Parathyroid adenoma (tissue), 2 donors: ENCODE measurements around the gene CDH8.

ENCODE experiments used
- H2AFZ ChIP-seq: fragments of 300-600 bp; sonication (generic); one replicate; pipeline ENCODE4 v1.7.0; 2017; ENCODE audit warnings: antibody characterized with exemption, mild to moderate bottlenecking
- H3K27ac ChIP-seq: fragments of 300-600 bp; sonication (generic); one replicate; pipeline ENCODE4 v1.7.0; 2017
- H3K27me3 ChIP-seq: fragments of 300-600 bp; sonication (generic); one replicate; pipeline ENCODE4 v1.7.0; 2017; ENCODE audit warnings: low read length; ENCODE audit not compliant: control insufficient read depth, insufficient read depth
- H3K36me3 ChIP-seq: fragments of 300-600 bp; sonication (generic); one replicate; pipeline ENCODE4 v1.7.0; 2017; ENCODE audit warnings: low read length; ENCODE audit not compliant: control insufficient read depth, insufficient read depth
- H3K4me1 ChIP-seq: fragments of 300-600 bp; sonication (generic); one replicate; pipeline ENCODE4 v1.7.0; 2017; ENCODE audit warnings: control low read depth
- H3K4me2 ChIP-seq: fragments of 300-600 bp; sonication (generic); one replicate; pipeline ENCODE4 v1.7.0; 2017; ENCODE audit warnings: low read length
- H3K4me3 ChIP-seq: fragments of 300-600 bp; sonication (generic); one replicate; pipeline ENCODE4 v1.7.0; 2017; ENCODE audit warnings: low read depth, low read length
- H3K79me2 ChIP-seq: fragments of 300-600 bp; sonication (generic); one replicate; pipeline ENCODE4 v1.7.0; 2017; ENCODE audit warnings: control low read depth
- H3K9ac ChIP-seq: fragments of 300-600 bp; sonication (generic); one replicate; pipeline ENCODE4 v1.7.0; 2017; ENCODE audit warnings: mild to moderate bottlenecking
- H3K9me3 ChIP-seq: fragments of 300-600 bp; sonication (generic); one replicate; pipeline ENCODE4 v1.7.0; 2017; ENCODE audit warnings: low read length; ENCODE audit not compliant: control insufficient read depth
- TF ChIP-seq, protein P1 (sequence below): fragments of 300-600 bp; sonication (generic); IDR thresholded peaks from one replicate; pipeline ENCODE4 v1.7.0; 2017; ENCODE audit warnings: antibody characterized with exemption, mild to moderate bottlenecking
- donor health status: primary hyperparathyroidism.

Gene CDH8

DNA sequence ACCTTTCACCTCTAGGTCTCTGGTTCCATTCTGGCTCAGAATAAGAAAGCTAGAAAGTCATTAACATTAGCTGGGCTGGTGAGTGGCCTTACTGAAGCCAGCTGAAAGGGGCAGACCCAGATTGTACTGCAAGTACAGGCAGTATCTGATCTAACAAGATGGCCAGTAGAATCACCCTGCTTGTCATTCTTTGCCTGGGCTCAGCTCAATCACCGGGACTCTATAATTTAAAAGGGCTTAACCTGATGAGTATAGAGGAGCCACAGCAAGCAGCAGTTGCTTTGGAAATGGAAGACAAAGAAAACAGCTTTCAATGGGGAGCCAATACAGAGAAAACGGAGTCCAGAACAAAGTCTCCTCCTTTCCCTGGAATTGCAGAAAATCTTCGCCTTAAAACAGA is 13.6 kb downstream of the CDH8 start:
- Histone ChIP-seq H3K27ac (no peak overlapping the region), H3K9ac (no peak overlapping the region), H3K36me3 (no peaks in the 10 kb centered on the region), H2AFZ (no peak overlapping the region), H3K4me1 (no peaks in the 10 kb centered on the region), H3K27me3 (no peaks in the 10 kb centered on the region), H3K79me2 (no peaks in the 10 kb centered on the region), H3K4me2 (no peak overlapping the region), H3K4me3 (no peak overlapping the region), H3K9me3 (no peaks in the 10 kb centered on the region)
- TF ChIP-seq, protein P1, sequence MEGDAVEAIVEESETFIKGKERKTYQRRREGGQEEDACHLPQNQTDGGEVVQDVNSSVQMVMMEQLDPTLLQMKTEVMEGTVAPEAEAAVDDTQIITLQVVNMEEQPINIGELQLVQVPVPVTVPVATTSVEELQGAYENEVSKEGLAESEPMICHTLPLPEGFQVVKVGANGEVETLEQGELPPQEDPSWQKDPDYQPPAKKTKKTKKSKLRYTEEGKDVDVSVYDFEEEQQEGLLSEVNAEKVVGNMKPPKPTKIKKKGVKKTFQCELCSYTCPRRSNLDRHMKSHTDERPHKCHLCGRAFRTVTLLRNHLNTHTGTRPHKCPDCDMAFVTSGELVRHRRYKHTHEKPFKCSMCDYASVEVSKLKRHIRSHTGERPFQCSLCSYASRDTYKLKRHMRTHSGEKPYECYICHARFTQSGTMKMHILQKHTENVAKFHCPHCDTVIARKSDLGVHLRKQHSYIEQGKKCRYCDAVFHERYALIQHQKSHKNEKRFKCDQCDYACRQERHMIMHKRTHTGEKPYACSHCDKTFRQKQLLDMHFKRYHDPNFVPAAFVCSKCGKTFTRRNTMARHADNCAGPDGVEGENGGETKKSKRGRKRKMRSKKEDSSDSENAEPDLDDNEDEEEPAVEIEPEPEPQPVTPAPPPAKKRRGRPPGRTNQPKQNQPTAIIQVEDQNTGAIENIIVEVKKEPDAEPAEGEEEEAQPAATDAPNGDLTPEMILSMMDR = no peak

DNA sequence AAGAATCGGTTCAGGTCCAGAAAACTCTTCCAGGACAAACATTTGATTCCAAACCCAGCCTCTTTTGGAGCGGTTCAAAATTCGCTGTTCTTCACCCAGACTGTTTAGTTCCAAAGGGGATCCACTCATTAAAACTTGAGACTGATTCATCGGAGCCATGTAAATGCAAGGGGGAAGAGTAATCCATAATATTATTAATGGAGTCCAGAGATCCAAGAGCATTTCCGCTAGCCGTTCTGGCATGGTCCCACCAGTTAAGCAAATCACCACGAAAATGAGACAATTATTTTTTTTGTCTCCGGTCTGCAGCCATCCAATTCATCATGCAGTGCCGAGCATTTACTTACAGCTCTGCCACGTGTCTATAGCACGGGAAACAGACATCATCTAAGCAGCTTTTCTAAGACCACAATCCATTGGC is 15.1 kb downstream of the CDH8 start:
- H3K4me1 ChIP-seq = no peaks in the 10 kb centered on the region
- H3K9me3 ChIP-seq = no peaks in the 10 kb centered on the region

DNA sequence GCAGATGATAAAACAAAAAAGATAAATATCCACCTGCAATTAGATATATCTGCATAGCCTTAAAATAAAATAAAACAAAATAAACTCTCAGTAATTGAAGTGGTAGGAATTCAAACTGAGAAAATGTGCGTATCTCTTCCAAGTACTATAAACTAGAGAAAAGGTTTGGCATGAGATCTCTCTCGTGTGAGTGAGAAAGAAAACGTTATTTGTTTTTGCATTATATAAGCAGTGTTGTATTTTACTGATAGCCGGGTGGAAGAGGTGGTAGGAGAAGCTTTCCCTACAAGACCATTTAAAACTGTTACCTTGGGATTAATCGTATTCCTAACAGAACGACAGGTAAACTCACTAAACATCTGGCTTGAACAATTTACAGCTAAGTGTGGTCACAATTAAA is 15.6 kb downstream of the CDH8 start:
- Histone ChIP-seq H3K9me3 (no peaks in the 10 kb centered on the region), H3K27me3 (no peaks in the 10 kb centered on the region), H3K4me1 (no peaks in the 10 kb centered on the region), H3K36me3 (no peaks in the 10 kb centered on the region), H3K9ac (no peak overlapping the region), H3K79me2 (no peaks in the 10 kb centered on the region), H3K4me3 (no peak overlapping the region), H3K4me2 (no peak overlapping the region), H2AFZ (no peak overlapping the region), H3K27ac (no peak overlapping the region)
- TF ChIP-seq, protein P1 = no peak

More for the DNA sequence above, 15.1 kb downstream of the CDH8 start:
- no peaks in the 10 kb centered on the region for H3K79me2 ChIP-seq
- H3K4me2 ChIP-seq = no peak overlapping the region
- H2AFZ ChIP-seq = no peak overlapping the region
- no peaks in the 10 kb centered on the region for H3K36me3 ChIP-seq
- H3K27ac ChIP-seq = no peak overlapping the region
- no peak overlapping the region for H3K4me3 ChIP-seq
- H3K27me3 ChIP-seq = no peaks in the 10 kb centered on the region
- TF ChIP-seq, protein P1 = no peak
- H3K9ac ChIP-seq = no peak overlapping the region

DNA sequence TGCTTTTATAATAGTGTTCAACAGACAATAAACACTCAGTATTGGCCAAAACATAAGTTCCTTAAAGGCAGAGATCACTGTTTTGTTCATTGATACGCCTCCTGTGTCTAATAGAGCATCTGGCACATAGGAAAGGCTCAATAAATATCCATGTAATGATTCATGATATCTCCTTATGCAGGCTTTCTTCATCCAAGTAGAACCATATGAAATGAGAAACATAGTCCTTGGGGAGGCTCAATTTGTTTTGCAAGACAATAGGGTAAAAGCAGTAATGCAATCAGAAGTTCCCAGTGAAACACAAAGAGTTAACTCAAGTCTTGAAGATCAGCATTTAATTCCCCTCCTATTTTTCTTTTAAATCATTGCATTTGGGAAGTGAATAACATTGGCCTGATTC is 16.4 kb downstream of the CDH8 start:
- Histone ChIP-seq H3K79me2 (no peaks in the 10 kb centered on the region), H3K9ac (no peak overlapping the region), H3K36me3 (no peaks in the 10 kb centered on the region), H3K4me1 (no peaks in the 10 kb centered on the region), H3K4me3 (no peak overlapping the region), H2AFZ (no peak overlapping the region), H3K4me2 (no peak overlapping the region), H3K27ac (no peak overlapping the region), H3K9me3 (no peaks in the 10 kb centered on the region), H3K27me3 (no peaks in the 10 kb centered on the region)
- TF ChIP-seq, protein P1 = no peak

DNA sequence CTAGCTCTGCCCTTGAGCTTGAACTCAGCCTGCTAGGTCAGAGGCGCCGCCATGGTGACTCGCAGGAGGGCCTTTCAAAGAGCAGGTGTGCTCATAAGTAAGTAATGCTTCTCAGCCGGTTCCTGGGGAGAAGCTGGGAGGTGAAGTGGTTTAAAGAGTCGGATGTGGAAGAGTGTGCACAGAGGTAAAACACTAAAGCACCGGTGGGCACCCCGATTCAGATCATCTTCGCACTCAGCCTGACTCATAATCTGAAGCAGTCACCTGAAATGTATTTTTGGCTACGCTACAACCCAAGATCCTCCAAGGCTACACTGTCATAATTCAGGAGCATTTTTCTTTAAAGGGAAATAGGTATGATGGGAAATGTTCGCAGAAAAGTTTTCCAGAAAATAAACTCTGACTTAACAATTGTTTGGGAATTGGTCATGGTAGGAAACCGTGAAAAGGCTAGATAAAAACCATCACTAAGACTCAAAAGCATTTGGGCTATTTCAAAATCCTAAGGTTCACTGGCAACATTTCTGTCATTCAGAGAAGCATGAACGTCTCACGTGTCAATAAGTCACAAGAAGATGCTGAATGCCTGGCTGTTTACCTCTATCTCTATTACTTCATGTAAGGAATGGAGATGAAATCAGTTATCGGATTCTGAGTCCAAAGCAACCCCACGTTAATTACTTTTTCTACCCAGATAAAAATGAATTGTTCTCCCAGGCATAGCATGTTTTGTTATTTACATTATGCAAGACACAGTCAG is 17.8 kb downstream of the CDH8 start:
- no peaks in the 10 kb centered on the region for H3K27me3 ChIP-seq
- H3K9ac ChIP-seq = no peak overlapping the region
- no peaks in the 10 kb centered on the region for H3K4me1 ChIP-seq
- no peaks in the 10 kb centered on the region for H3K79me2 ChIP-seq
- H3K36me3 ChIP-seq = no peaks in the 10 kb centered on the region
- no peaks in the 10 kb centered on the region for H3K9me3 ChIP-seq
- H2AFZ ChIP-seq = no peak overlapping the region
- H3K4me3 ChIP-seq = no peak overlapping the region
- H3K4me2 ChIP-seq = no peak overlapping the region
- TF ChIP-seq, protein P1 = no peak
- no peak overlapping the region for H3K27ac ChIP-seq
